Prostate gland (tissue), 2 donors: ENCODE results near the gene MLPH.

Source experiments
- CTCF ChIP-seq, 4 experiments: fragments of 200-600 bp in 2 of 4; fragments of 450-650 bp in 2 of 4; sonication (generic) in 2 of 4; IDR thresholded peaks; 1 replicate in 3 of 4; 2 replicates in 1 of 4; pipeline ENCODE4 v1.5.1; 2016 to 2019; ENCODE audit warnings: antibody characterized with exemption in 4 of 4, mild to moderate bottlenecking in 2 of 4, moderate library complexity in 2 of 4
- POLR2A ChIP-seq: fragments of 450-650 bp; IDR thresholded peaks from one replicate; pipeline ENCODE4 v1.6.1; 2016; ENCODE audit warnings: antibody characterized with exemption, mild to moderate bottlenecking

- TF ChIP-seq POLR2A = no peak
- TF ChIP-seq CTCF (IDR thresholded peaks at IDR 0.05) = no peak
These were observed 28.5 kb upstream of the MLPH start for GRCh38 chr2:237458519-237458918.
